Karpas-422 (cell line): ENCODE measurements around the gene VMO1. TPM values are rescaled to one million over a fixed set of nuclear protein-coding genes. Genes with fewer than 3 reads are reported as not detected.
A peak's percentile ranks its signal among the peaks of the same experiment; 100 is the strongest.

Experiments used
- DNase-seq: peaks from one replicate; pipeline ENCODE4 v3.0.0-alpha.2; 2015
- H2AFZ ChIP-seq: fragments of 200-600 bp; sonication (generic); 2 replicates; pipeline ENCODE4 v1.6.1; 2014; ENCODE audit warnings: antibody characterized with exemption, low read length, mixed read lengths
- H3K27ac ChIP-seq: fragments of 200-600 bp; sonication (generic); 2 replicates; pipeline ENCODE4 v1.5.1; 2014; ENCODE audit warnings: mild to moderate bottlenecking, low read length, moderate library complexity
- H3K27me3 ChIP-seq: fragments of 200-600 bp; sonication (generic); 2 replicates; pipeline ENCODE4 v1.6.1; 2014; ENCODE audit warnings: low read length, mixed read lengths
- H3K36me3 ChIP-seq: fragments of 200-600 bp; sonication (generic); 2 replicates; pipeline ENCODE4 v1.6.1; 2014; ENCODE audit warnings: low read length, mixed read lengths; ENCODE audit not compliant: insufficient read depth
- H3K4me1 ChIP-seq: fragments of 200-600 bp; sonication (generic); 2 replicates; pipeline ENCODE4 v1.6.1; 2014; ENCODE audit warnings: mild to moderate bottlenecking, low read length, mixed read lengths
- H3K4me2 ChIP-seq: fragments of 200-600 bp; sonication (generic); 2 replicates; pipeline ENCODE4 v1.6.1; 2014; ENCODE audit warnings: low read length, low read depth, mild to moderate bottlenecking; ENCODE audit not compliant: poor library complexity, severe bottlenecking
- H3K4me3 ChIP-seq: fragments of 200-600 bp; sonication (generic); 2 replicates; pipeline ENCODE4 v1.5.1; 2014; ENCODE audit warnings: mild to moderate bottlenecking, antibody characterized with exemption, low read length, mixed read lengths
- H3K79me2 ChIP-seq: fragments of 200-600 bp; sonication (generic); 2 replicates; pipeline ENCODE4 v1.6.1; 2014; ENCODE audit warnings: mild to moderate bottlenecking, low read length, mixed read lengths
- H3K9ac ChIP-seq: fragments of 200-600 bp; sonication (generic); 2 replicates; pipeline ENCODE4 v1.6.0; 2014; ENCODE audit warnings: low read length
- H3K9me2 ChIP-seq: fragments of 200-600 bp; sonication (generic), shearing (Covaris generic); replicated peaks from 2 replicates; pipeline ENCODE4 v1.6.0; 2014; ENCODE audit warnings: mild to moderate bottlenecking, low read length, moderate library complexity; ENCODE audit not compliant: insufficient read depth
- H3K9me3 ChIP-seq: fragments of 300-700, 200-600 bp; sonication (generic); 2 replicates; pipeline ENCODE4 v1.6.1; 2014; ENCODE audit warnings: low read length, mixed read lengths
- H4K20me1 ChIP-seq: fragments of 200-600 bp; sonication (generic); 2 replicates; pipeline ENCODE4 v1.6.1; 2014; ENCODE audit warnings: mild to moderate bottlenecking, antibody characterized with exemption, low read length, low read depth; ENCODE audit not compliant: insufficient read depth
- total RNA-seq: library from RNA; depleted of rRNA; stranded (reverse); fragments of >200 nt; shearing (Covaris generic); gene quantifications from 2 replicates; pipeline ENCODE4 v1.2.3, GENCODE V29; 2014; ENCODE audit warnings: low replicate concordance; rRNA removed

VMO1 gene
- total RNA-seq, 1 experiment from 2014 or later: not detected

DNA sequence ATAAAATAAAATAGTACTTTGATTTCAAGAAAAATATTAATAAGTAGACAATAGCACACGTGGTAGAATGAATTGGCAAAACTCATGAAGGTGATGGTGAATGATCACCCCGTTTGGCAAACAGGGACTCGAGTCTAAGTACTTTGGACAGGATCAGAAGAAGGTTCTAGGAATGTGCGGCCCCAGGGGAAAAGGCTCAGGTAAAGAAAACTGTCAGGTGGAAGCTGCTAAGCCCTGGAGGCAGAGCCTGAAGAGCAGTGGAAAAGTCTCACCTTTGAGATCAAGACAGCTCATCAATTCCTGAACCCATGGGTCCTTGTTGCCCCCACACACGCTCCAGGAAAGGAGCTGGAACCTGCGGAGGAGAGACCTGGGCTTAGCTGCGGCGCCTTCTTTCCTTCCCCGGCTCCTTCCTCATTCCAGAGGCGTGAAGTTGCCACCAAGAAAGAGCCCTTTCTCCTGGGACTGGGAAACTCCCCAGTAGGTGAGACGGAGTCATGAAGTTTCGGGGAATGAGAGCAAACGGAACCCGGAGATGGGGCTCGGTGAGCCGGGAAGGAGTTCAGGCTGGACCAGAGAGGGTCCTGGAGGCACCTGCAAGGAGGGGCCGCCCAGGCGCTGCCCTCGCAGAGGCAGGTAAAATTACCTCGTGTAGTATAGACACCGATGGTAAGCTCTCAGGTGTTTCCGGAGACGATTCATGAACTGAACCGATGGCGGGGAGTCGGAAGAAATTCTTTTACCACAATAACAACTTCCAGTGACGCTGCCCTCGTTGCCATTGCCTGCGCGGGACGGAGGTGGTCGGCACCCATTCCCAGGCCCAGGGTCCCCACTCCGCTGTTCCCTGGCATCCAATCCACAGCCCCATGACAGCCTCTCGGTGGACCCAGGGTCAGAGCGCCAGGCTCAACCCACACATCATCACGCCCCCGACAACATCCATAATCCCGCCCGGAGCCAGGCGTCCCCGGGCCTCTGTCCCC, 47.7 kb downstream of the VMO1 start:
- Histone ChIP-seq H3K4me2 (peak overlapping the region; percentile 95), H3K9me3 (no peaks in the 10 kb centered on the region), H2AFZ (no peak overlapping the region), H3K79me2 (no peaks in the 10 kb centered on the region), H3K27ac (no peak overlapping the region), H4K20me1 (no peaks in the 10 kb centered on the region), H3K4me3 (peak overlapping the region; percentile 74), H3K4me1 (peaks cover 16% of the 10 kb centered on the region), H3K9me2 (no peaks in the 10 kb centered on the region), H3K36me3 (no peaks in the 10 kb centered on the region), H3K27me3 (peaks cover 4% of the 10 kb centered on the region; the same call in 1 of the 2 replicates), H3K9ac (peak overlapping the region; percentile 69)
- DNase-seq: peak; percentile 34

DNA sequence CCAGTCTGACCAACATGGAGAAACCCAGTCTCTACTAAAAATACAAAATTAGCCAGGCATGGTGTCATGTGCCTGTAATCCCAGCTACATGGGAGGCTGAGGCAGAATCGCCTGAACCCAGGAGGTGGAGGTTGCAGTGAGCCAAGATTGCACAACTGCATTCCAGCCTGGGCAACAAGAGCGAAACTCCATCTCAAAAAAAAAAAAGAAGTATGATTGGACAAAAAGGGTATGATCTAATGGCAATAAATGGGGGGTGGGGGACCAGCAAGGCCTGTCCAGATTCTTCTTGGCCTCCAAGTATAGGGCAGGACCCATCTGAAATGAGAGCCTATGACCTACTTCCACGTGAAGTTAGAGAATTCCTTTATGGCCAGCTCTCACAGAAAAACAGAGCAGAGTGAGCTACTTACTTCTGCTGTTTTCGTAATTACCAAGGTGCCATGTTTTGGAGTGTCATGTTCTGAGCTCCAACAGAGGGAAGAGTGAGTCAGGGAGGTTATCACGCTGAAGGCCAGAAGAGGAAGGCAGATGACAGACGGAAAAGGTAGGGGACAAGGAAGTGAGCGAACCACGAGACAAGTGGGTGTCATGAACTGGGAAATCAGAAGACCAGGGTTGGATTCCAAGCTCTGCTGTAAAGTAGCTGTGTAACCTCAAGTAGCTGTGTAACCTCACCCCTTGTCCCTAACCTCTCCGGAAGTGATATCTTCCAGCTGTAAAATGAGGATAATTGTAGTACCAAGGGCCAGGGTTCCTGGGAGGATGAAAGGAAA, 50.1 kb downstream of the VMO1 start:
- H3K27ac ChIP-seq: no peak overlapping the region
- DNase-seq: no peak
- H4K20me1 ChIP-seq: no peaks in the 10 kb centered on the region
- no peak overlapping the region for H3K4me2 ChIP-seq
- no peak overlapping the region for H2AFZ ChIP-seq
- peaks cover 2% of the 10 kb centered on the region; the same call in 1 of the 2 replicates for H3K36me3 ChIP-seq
- peaks cover 32% of the 10 kb centered on the region for H3K4me1 ChIP-seq
- H3K27me3 ChIP-seq: peaks cover 4% of the 10 kb centered on the region; the same call in 1 of the 2 replicates
- H3K9me2 ChIP-seq: no peaks in the 10 kb centered on the region
- peaks cover 3% of the 10 kb centered on the region; the same call in 1 of the 2 replicates for H3K79me2 ChIP-seq
- no peak overlapping the region for H3K4me3 ChIP-seq
- no peak overlapping the region for H3K9ac ChIP-seq
- no peaks in the 10 kb centered on the region for H3K9me3 ChIP-seq

Other genes with a start within 250 kb of the VMO1 start
- 48.2 and 76.6 TPM in 2 replicates for gene MYBBP1A, start 231.0 kb downstream of the VMO1 start, total RNA-seq
- not detected in 2 replicates for gene GGT6, start 225.8 kb downstream of the VMO1 start, total RNA-seq
- 0.45 TPM in 1 of 2 replicates, not detected in the other for gene SMTNL2, start 201.8 kb downstream of the VMO1 start, total RNA-seq
- gene ALOX15, start 144.7 kb downstream of the VMO1 start, total RNA-seq: 0.72 and 1.5 TPM in 2 replicates
- gene PELP1, start 82.2 kb downstream of the VMO1 start, total RNA-seq: 27.7 and 34.6 TPM in 2 replicates
- 19.1 and 53.9 TPM in 2 replicates for gene ARRB2, start 75.7 kb downstream of the VMO1 start, total RNA-seq
- gene MED11, start 54.9 kb downstream of the VMO1 start, total RNA-seq: 20.3 and 21.0 TPM in 2 replicates
- gene ZMYND15, start 46.5 kb downstream of the VMO1 start, total RNA-seq: not detected in 2 replicates
- gene CXCL16, start 46.4 kb downstream of the VMO1 start, total RNA-seq: 1.3 and 2.2 TPM in 2 replicates
- gene TM4SF5, start 14.5 kb downstream of the VMO1 start, total RNA-seq: not detected in 2 replicates
- gene GLTPD2, start 2.6 kb upstream of the VMO1 start, total RNA-seq: not detected in 2 replicates
- gene PSMB6, start 9.8 kb upstream of the VMO1 start, total RNA-seq: 118 and 168 TPM in 2 replicates
- 13.1 and 23.3 TPM in 2 replicates for gene PLD2, start 20.8 kb upstream of the VMO1 start, total RNA-seq
- gene MINK1, start 47.0 kb upstream of the VMO1 start, total RNA-seq: 28.7 and 56.6 TPM in 2 replicates
- 0.26 and 0.43 TPM in 2 replicates for gene C17orf107, start 113.2 kb upstream of the VMO1 start, total RNA-seq
- gene CHRNE, start 116.7 kb upstream of the VMO1 start, total RNA-seq: 0.11 and 0.22 TPM in 2 replicates
- not detected in 2 replicates for gene GP1BA, start 145.9 kb upstream of the VMO1 start, total RNA-seq
- 79.0 and 79.1 TPM in 2 replicates for gene SLC25A11, start 153.7 kb upstream of the VMO1 start, total RNA-seq
- gene RNF167, start 153.9 kb upstream of the VMO1 start, total RNA-seq: 49.9 and 50.5 TPM in 2 replicates
- 748 and 1,567 TPM in 2 replicates for gene PFN1, start 162.2 kb upstream of the VMO1 start, total RNA-seq
- 31.1 and 31.6 TPM in 2 replicates for gene ENO3, start 164.8 kb upstream of the VMO1 start, total RNA-seq
- gene SPAG7, start 181.5 kb upstream of the VMO1 start, total RNA-seq: 24.6 and 40.7 TPM in 2 replicates
- 9.5 and 15.6 TPM in 2 replicates for gene CAMTA2, start 201.3 kb upstream of the VMO1 start, total RNA-seq
- gene INCA1, start 211.2 kb upstream of the VMO1 start, total RNA-seq: not detected in 2 replicates
- gene KIF1C, start 211.6 kb upstream of the VMO1 start, total RNA-seq: 10.2 and 19.0 TPM in 2 replicates
- not detected in 2 replicates for gene SLC52A1, start 249.1 kb upstream of the VMO1 start, total RNA-seq